GM23338 (cell line): ENCODE data around the gene CCDC92.

Source experiments
- CREB1 ChIP-seq: fragments of 250-450 bp; sonication (Bioruptor Pico); IDR thresholded peaks from 2 replicates; pipeline ENCODE4 v1.5.0; 2020; ENCODE audit warnings: low read depth, mild to moderate bottlenecking, moderate library complexity
- EZH2 ChIP-seq: fragments of 200-600 bp; sonication (generic); IDR thresholded peaks from one replicate; pipeline ENCODE4 v1.8.0; 2017; ENCODE audit warnings: antibody characterized with exemption, mild to moderate bottlenecking, low read depth; ENCODE audit not compliant: unreplicated experiment
- EZH2phosphoT487 ChIP-seq: fragments of 200-600 bp; sonication (generic); IDR thresholded peaks from one replicate; pipeline ENCODE4 v1.8.1; 2018; ENCODE audit warnings: antibody characterized with exemption; ENCODE audit not compliant: unreplicated experiment
- JUNB ChIP-seq: IDR thresholded peaks from one replicate; pipeline ENCODE4 v1.6.1; 2016; ENCODE audit warnings: antibody characterized with exemption; ENCODE audit not compliant: unreplicated experiment
- POLR2AphosphoS5 ChIP-seq: IDR thresholded peaks from 2 replicates; pipeline ENCODE4 v1.6.1; 2016; ENCODE audit warnings: antibody characterized with exemption, low read depth
- STAT1 ChIP-seq: IDR thresholded peaks from one replicate; pipeline ENCODE4 v1.6.1; 2016; ENCODE audit warnings: antibody characterized with exemption; ENCODE audit not compliant: unreplicated experiment
- ZNF114 ChIP-seq: fragments of 250-450 bp; sonication (Bioruptor Pico); IDR thresholded peaks from 2 replicates; pipeline ENCODE4 v1.5.0; 2020; ENCODE audit warnings: mild to moderate bottlenecking, moderate library complexity
- TF ChIP-seq, protein P1 (sequence below), 2 experiments: fragments of 200-600 bp in 1 of 2; sonication (generic) in 1 of 2; conservative IDR thresholded peaks; 2 replicates each; pipeline versions ENCODE4 v1.5.1 to v1.6.1; 2016 to 2017; ENCODE audit warnings: antibody characterized with exemption in 2 of 2, low read depth in 2 of 2, mild to moderate bottlenecking in 2 of 2, moderate library complexity in 1 of 2
- TF ChIP-seq, protein P2 (sequence below): IDR thresholded peaks from 2 replicates; pipeline ENCODE4 v1.6.1; 2016; ENCODE audit warnings: antibody characterized with exemption
- TF ChIP-seq, protein P3 (sequence below): IDR thresholded peaks from one replicate; pipeline ENCODE4 v1.6.1; 2018; ENCODE audit warnings: antibody characterized with exemption; ENCODE audit not compliant: unreplicated experiment
- TF ChIP-seq, protein P4 (sequence below): fragments of 250-450 bp; sonication (Bioruptor Pico); IDR thresholded peaks from 2 replicates; pipeline ENCODE4 v1.5.0; 2020; ENCODE audit warnings: mild to moderate bottlenecking, moderate library complexity

DNA sequence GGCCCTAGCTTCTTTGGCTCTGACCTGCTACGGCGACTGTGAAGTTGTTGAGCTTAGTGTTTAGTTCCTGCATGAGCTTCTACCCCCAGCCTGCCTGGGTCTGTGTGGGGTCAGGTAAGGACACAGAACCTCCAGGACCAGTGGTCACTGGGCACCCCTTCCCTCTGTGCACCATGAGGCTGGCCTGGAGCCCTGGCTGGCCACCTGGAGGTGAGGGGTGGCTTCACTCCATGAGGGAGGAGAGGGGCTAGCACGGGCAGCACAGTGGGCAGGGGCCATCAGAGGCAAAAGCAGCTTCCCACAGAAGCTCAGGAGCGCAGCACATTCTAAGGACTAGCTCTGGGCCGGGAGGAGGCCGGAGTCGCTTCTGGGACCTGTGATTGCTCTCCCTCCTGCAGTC is 36.7 kb downstream of the CCDC92 start:
- TF ChIP-seq POLR2AphosphoS5 (no peak), EZH2phosphoT487 (no peak), CREB1 (no peak), JUNB (no peak), EZH2 (no peak), STAT1 (no peak), ZNF114 (CRISPR knock-in tag) (no peak)
- TF ChIP-seq, protein P1, sequence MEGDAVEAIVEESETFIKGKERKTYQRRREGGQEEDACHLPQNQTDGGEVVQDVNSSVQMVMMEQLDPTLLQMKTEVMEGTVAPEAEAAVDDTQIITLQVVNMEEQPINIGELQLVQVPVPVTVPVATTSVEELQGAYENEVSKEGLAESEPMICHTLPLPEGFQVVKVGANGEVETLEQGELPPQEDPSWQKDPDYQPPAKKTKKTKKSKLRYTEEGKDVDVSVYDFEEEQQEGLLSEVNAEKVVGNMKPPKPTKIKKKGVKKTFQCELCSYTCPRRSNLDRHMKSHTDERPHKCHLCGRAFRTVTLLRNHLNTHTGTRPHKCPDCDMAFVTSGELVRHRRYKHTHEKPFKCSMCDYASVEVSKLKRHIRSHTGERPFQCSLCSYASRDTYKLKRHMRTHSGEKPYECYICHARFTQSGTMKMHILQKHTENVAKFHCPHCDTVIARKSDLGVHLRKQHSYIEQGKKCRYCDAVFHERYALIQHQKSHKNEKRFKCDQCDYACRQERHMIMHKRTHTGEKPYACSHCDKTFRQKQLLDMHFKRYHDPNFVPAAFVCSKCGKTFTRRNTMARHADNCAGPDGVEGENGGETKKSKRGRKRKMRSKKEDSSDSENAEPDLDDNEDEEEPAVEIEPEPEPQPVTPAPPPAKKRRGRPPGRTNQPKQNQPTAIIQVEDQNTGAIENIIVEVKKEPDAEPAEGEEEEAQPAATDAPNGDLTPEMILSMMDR (conservative IDR thresholded peaks at IDR 0.05; ENCODE audit: low read depth in 2 of 2) = no peak
- TF ChIP-seq, protein P2, sequence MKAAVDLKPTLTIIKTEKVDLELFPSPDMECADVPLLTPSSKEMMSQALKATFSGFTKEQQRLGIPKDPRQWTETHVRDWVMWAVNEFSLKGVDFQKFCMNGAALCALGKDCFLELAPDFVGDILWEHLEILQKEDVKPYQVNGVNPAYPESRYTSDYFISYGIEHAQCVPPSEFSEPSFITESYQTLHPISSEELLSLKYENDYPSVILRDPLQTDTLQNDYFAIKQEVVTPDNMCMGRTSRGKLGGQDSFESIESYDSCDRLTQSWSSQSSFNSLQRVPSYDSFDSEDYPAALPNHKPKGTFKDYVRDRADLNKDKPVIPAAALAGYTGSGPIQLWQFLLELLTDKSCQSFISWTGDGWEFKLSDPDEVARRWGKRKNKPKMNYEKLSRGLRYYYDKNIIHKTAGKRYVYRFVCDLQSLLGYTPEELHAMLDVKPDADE = no peak
- TF ChIP-seq, protein P3, sequence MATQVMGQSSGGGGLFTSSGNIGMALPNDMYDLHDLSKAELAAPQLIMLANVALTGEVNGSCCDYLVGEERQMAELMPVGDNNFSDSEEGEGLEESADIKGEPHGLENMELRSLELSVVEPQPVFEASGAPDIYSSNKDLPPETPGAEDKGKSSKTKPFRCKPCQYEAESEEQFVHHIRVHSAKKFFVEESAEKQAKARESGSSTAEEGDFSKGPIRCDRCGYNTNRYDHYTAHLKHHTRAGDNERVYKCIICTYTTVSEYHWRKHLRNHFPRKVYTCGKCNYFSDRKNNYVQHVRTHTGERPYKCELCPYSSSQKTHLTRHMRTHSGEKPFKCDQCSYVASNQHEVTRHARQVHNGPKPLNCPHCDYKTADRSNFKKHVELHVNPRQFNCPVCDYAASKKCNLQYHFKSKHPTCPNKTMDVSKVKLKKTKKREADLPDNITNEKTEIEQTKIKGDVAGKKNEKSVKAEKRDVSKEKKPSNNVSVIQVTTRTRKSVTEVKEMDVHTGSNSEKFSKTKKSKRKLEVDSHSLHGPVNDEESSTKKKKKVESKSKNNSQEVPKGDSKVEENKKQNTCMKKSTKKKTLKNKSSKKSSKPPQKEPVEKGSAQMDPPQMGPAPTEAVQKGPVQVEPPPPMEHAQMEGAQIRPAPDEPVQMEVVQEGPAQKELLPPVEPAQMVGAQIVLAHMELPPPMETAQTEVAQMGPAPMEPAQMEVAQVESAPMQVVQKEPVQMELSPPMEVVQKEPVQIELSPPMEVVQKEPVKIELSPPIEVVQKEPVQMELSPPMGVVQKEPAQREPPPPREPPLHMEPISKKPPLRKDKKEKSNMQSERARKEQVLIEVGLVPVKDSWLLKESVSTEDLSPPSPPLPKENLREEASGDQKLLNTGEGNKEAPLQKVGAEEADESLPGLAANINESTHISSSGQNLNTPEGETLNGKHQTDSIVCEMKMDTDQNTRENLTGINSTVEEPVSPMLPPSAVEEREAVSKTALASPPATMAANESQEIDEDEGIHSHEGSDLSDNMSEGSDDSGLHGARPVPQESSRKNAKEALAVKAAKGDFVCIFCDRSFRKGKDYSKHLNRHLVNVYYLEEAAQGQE = no peak
- TF ChIP-seq, protein P4, sequence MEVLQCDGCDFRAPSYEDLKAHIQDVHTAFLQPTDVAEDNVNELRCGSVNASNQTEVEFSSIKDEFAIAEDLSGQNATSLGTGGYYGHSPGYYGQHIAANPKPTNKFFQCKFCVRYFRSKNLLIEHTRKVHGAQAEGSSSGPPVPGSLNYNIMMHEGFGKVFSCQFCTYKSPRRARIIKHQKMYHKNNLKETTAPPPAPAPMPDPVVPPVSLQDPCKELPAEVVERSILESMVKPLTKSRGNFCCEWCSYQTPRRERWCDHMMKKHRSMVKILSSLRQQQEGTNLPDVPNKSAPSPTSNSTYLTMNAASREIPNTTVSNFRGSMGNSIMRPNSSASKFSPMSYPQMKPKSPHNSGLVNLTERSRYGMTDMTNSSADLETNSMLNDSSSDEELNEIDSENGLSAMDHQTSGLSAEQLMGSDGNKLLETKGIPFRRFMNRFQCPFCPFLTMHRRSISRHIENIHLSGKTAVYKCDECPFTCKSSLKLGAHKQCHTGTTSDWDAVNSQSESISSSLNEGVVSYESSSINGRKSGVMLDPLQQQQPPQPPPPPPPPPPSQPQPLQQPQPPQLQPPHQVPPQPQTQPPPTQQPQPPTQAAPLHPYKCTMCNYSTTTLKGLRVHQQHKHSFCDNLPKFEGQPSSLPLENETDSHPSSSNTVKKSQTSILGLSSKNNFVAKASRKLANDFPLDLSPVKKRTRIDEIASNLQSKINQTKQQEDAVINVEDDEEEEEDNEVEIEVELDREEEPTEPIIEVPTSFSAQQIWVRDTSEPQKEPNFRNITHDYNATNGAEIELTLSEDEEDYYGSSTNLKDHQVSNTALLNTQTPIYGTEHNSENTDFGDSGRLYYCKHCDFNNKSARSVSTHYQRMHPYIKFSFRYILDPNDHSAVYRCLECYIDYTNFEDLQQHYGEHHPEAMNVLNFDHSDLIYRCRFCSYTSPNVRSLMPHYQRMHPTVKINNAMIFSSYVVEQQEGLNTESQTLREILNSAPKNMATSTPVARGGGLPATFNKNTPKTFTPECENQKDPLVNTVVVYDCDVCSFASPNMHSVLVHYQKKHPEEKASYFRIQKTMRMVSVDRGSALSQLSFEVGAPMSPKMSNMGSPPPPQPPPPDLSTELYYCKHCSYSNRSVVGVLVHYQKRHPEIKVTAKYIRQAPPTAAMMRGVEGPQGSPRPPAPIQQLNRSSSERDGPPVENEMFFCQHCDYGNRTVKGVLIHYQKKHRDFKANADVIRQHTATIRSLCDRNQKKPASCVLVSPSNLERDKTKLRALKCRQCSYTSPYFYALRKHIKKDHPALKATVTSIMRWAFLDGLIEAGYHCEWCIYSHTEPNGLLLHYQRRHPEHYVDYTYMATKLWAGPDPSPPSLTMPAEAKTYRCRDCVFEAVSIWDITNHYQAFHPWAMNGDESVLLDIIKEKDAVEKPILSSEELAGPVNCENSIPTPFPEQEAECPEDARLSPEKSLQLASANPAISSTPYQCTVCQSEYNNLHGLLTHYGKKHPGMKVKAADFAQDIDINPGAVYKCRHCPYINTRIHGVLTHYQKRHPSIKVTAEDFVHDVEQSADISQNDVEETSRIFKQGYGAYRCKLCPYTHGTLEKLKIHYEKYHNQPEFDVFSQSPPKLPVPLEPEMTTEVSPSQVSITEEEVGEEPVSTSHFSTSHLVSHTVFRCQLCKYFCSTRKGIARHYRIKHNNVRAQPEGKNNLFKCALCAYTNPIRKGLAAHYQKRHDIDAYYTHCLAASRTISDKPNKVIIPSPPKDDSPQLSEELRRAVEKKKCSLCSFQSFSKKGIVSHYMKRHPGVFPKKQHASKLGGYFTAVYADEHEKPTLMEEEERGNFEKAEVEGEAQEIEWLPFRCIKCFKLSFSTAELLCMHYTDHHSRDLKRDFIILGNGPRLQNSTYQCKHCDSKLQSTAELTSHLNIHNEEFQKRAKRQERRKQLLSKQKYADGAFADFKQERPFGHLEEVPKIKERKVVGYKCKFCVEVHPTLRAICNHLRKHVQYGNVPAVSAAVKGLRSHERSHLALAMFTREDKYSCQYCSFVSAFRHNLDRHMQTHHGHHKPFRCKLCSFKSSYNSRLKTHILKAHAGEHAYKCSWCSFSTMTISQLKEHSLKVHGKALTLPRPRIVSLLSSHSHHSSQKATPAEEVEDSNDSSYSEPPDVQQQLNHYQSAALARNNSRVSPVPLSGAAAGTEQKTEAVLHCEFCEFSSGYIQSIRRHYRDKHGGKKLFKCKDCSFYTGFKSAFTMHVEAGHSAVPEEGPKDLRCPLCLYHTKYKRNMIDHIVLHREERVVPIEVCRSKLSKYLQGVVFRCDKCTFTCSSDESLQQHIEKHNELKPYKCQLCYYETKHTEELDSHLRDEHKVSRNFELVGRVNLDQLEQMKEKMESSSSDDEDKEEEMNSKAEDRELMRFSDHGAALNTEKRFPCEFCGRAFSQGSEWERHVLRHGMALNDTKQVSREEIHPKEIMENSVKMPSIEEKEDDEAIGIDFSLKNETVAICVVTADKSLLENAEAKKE = no peak
